HG02759 (cell line): Measurements from ENCODE around the gene BOLA1.
"Not testable (repeated sequence)": the region's sequence is repeated elsewhere in the genome, so short reads cannot be mapped to it uniquely, and the experiment has no call there.

Experiments
- ATAC-seq: cut with Tn5 transposase; IDR thresholded peaks from one replicate; pipeline ENCODE4 v1.9.1; 2021; ENCODE audit warnings: mild to moderate bottlenecking, moderate library complexity; ENCODE audit not compliant: unreplicated experiment

BOLA1 gene

DNA sequence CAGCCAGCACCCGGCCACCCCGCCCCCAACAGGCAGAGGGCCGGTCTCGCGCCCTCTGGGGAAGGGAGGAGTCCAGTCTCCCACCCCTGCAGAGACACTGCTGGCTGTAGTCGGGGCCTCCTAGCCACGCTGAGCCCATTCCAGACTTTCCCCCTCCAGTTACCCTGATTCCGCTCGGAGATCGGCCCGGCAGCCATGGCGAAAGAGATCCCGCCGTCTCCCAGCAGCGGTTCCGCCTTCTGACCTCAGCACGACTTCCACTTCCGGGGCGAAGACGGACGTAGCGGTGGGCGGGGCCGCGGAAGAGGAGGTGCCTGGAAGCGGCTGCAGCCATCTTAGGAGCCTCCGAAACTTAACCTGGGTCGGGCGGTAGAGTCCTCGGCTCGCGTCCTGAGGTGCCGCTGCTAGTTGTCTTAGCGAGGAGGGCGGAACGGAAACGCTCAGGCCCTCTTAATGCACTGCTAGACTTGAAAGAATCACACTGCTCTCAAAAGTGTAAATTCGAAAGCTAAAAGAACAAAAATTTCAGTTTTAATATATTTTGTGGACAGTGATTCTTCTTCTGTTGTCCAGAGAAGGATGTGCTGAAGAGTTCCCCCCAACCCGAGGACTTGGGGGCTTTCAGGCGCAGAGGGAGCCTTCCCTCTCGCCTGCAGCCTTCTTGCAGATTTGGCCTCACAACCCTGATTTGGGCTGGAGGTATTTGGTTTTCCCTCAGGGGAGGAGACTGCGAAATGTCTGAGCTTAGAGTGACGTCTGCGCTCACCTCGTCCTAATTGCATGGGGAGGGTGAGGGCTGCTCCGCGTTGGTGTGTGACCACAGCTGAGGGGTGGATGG is 28.4 kb downstream of the BOLA1 start, which contains the start of gene SF3B4:
TSS of gene SF3B4 (minus strand) at position 241 of the 838 bp plus-strand sequence. CDS start at position 197, 44 bp downstream.
- peak; percentile 97 for ATAC-seq

- ATAC-seq = no peak
Measured at GRCh38 chr1:149928401-149928724, 29.0 kb downstream of the BOLA1 start.

- ATAC-seq = no peak
Measured at GRCh38 chr1:149929856-149930255, 30.5 kb downstream of the BOLA1 start.

- ATAC-seq = no peak
Measured at GRCh38 chr1:149931212-149931790, 31.9 kb downstream of the BOLA1 start.

GRCh38 chr1:149932474-149932873 is 33.1 kb downstream of the BOLA1 start:
- ATAC-seq = no peak

DNA sequence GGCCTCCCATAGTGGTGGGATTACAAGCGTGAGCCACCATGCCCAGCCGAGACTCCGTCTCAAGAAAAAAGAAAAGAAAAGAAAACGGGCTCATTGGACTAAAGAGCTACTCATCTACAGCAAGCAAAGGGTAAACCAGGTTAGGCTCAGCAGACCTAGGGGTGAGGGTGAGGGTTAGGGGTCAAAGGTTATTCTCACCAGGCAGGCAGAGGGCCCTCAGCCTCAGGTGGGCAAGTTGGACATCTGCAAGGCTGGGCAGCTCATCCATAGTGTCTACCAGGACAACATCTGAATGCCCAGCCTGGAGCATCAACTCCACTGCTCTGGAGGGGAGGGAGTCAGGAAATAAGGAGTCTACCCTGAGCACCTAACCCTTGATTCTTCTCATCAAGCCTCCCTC is 33.8 kb downstream of the BOLA1 start:
- ATAC-seq = no peak

GRCh38 chr1:149934356-149934755 is 35.0 kb downstream of the BOLA1 start:
- ATAC-seq = no peak

- no peak for ATAC-seq
Measured at GRCh38 chr1:149936170-149936991, 37.0 kb downstream of the BOLA1 start, which contains the start of gene MTMR11. Gene MTMR11, minus strand, starts transcription at chr1:149936879. Its CDS starts 232 bp downstream, at chr1:149936647.

- ATAC-seq = no peak
Measured at GRCh38 chr1:149936992-149937705, 37.8 kb downstream of the BOLA1 start.

- no peak for ATAC-seq
Measured at GRCh38 chr1:149937759-149938158, 38.4 kb downstream of the BOLA1 start.

GRCh38 chr1:149938668-149939003 is 39.3 kb downstream of the BOLA1 start:
- not testable (repeated sequence) for ATAC-seq

- no peak for ATAC-seq
Measured at GRCh38 chr1:149940427-149940826, 41.1 kb downstream of the BOLA1 start.

GRCh38 chr1:149942207-149942606 is 42.8 kb downstream of the BOLA1 start:
- no peak for ATAC-seq

GRCh38 chr1:149942885-149943284 is 43.5 kb downstream of the BOLA1 start:
- no peak for ATAC-seq

DNA sequence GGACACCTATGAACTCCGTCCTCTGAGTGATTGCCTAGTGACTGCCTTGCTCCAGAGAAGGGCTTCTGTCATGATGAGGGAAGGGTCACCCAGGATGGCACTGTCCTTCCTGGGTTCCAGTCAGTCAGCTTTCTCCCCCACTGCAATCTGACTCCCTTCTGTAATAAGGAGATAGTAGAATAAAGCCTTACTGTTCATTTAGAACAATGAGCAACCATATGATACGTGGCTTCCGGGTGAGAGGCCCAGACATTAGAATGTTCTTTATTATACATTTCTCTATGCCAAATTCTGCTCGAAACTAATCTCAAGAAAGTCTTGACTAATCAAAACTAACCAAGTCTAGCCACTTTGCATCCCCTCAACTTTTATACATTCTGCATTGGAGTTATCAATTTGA is 45.8 kb downstream of the BOLA1 start:
- ATAC-seq = no peak

DNA sequence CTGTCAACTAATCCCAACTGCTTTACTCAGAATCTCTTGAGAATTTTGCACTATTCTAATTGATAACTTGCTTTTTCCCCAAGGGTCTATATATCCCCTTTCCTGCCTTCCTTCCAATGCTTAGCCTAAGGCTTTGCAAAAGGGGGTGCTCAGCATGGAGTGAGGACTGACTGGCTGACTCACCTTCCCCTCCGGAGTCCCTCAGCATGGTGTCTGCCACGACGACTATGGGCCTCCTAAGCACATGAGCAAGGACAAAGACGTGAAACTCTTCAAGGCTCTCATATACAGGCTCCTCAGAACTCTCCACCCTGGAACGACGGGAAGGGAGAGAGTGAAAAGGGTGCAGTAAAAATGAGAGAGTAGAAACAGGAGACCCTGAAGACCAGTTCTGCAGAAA is 50.5 kb downstream of the BOLA1 start:
- no peak for ATAC-seq
